ENCODE data around the gene SMU1. TPM values are rescaled to one million over a fixed set of nuclear protein-coding genes. Genes with fewer than 3 reads are reported as not detected.

The SMU1 gene
- total RNA-seq, 6 donors from 2014 or later: 7.9 to 19.8 (median 17.2) TPM

GRCh38 chr9:33109850-33110595, 33.5 kb upstream of the SMU1 start:
- Histone ChIP-seq H3K9me3 (no peaks in the 10 kb centered on the region), H3K27me3 (no peaks in the 10 kb centered on the region), H3K4me3 (no peak overlapping the region), H3K36me3 (peaks cover 7 to 46% (median 31%) of the 10 kb centered on the region in 4 donors), H3K4me1 (peaks cover 11 to 18% (median 16%) of the 10 kb centered on the region in 4 donors), H3K27ac (peak overlapping the region in 1 of 4 donors; percentile 33)
- no peak for DNase-seq
- 88 to 94% methylated on average over 1 of the region's 1 CpG for WGBS, 2 donors
- no peak for ATAC-seq (ENCODE audit: low FRiP score in 2 of 2)
- no peak for TF ChIP-seq POLR2A (IDR thresholded peaks at IDR 0.05)
- TF ChIP-seq POLR2AphosphoS5 (IDR thresholded peaks at IDR 0.05): no peak
- no peak for TF ChIP-seq CTCF (IDR thresholded peaks at IDR 0.05)
- no peak for TF ChIP-seq EP300 (IDR thresholded peaks at IDR 0.05)

GRCh38 chr9:33109097-33109496, 32.6 kb upstream of the SMU1 start:
- H3K4me3 ChIP-seq: no peak overlapping the region
- peak overlapping the region in 1 of 4 donors; percentile 18 for H3K27ac ChIP-seq
- H3K9me3 ChIP-seq: no peaks in the 10 kb centered on the region
- ATAC-seq (ENCODE audit: low FRiP score in 2 of 2) (no peak), DNase-seq (no peak)
- peaks cover 11 to 18% (median 16%) of the 10 kb centered on the region in 4 donors for H3K4me1 ChIP-seq
- TF ChIP-seq EP300 (IDR thresholded peaks at IDR 0.05) (no peak), POLR2A (IDR thresholded peaks at IDR 0.05) (no peak), CTCF (IDR thresholded peaks at IDR 0.05) (no peak), POLR2AphosphoS5 (IDR thresholded peaks at IDR 0.05) (no peak)
- H3K27me3 ChIP-seq: no peaks in the 10 kb centered on the region
- 76 to 85% methylated on average over 3 of the region's 3 CpGs for WGBS, 2 donors
- peaks cover 7 to 37% (median 27%) of the 10 kb centered on the region in 4 donors for H3K36me3 ChIP-seq

- DNase-seq: no peak
- Histone ChIP-seq H3K36me3 (peaks cover 6 to 31% (median 22%) of the 10 kb centered on the region in 4 donors), H3K4me1 (peaks cover 11 to 18% (median 16%) of the 10 kb centered on the region in 4 donors), H3K9me3 (no peaks in the 10 kb centered on the region), H3K4me3 (no peak overlapping the region), H3K27ac (peak overlapping the region in 1 of 4 donors; percentile 18), H3K27me3 (no peaks in the 10 kb centered on the region)
- ATAC-seq (ENCODE audit: low FRiP score in 2 of 2): no peak
- WGBS, 2 donors: 95 to 97% methylated on average over 3 of the region's 3 CpGs
- no peak for TF ChIP-seq EP300 (IDR thresholded peaks at IDR 0.05)
- TF ChIP-seq POLR2AphosphoS5 (IDR thresholded peaks at IDR 0.05): no peak
- TF ChIP-seq CTCF (IDR thresholded peaks at IDR 0.05): no peak
- TF ChIP-seq POLR2A (IDR thresholded peaks at IDR 0.05): no peak
These were observed 32.0 kb upstream of the SMU1 start for GRCh38 chr9:33108472-33108871.

GRCh38 chr9:33107762-33108161, 31.3 kb upstream of the SMU1 start:
- no peaks in the 10 kb centered on the region for H3K27me3 ChIP-seq
- peaks cover 0 to 24% (median 15%) of the 10 kb centered on the region in 4 donors for H3K36me3 ChIP-seq
- H3K9me3 ChIP-seq: no peaks in the 10 kb centered on the region
- peak overlapping the region; percentile 52 to 78 (median 72) for H3K27ac ChIP-seq
- H3K4me3 ChIP-seq: no peak overlapping the region
- DNase-seq: no peak
- H3K4me1 ChIP-seq: peaks cover 11 to 18% (median 16%) of the 10 kb centered on the region in 4 donors
- no peak for ATAC-seq (ENCODE audit: low FRiP score in 2 of 2)
- no peak for TF ChIP-seq EP300 (IDR thresholded peaks at IDR 0.05)
- no peak for TF ChIP-seq POLR2AphosphoS5 (IDR thresholded peaks at IDR 0.05)
- no peak for TF ChIP-seq POLR2A (IDR thresholded peaks at IDR 0.05)
- TF ChIP-seq CTCF (IDR thresholded peaks at IDR 0.05): no peak
- WGBS, 2 donors: 66 to 70% methylated on average over 5 of the region's 5 CpGs

All from upper lobe of left lung (tissue), 6 donors.